Right renal pelvis (tissue), 4 donors: ENCODE results near the gene PMPCA. TPM values are rescaled to one million over a fixed set of nuclear protein-coding genes. Genes with fewer than 3 reads are reported as not detected.

Source experiments
- DNase-seq, 4 donors: peaks; one replicate each; pipeline ENCODE4 v3.0.0-alpha.2; 2013; ENCODE audit warnings: low read depth in 4 of 4, low spot score in 3 of 4, missing footprints in 1 of 4
- polyA plus RNA-seq, 4 donors: library from polyadenylated mRNA; unstranded; fragments of 120-200 nt; gene quantifications; one replicate each; pipeline ENCODE4 v1.2.1, GENCODE V29; 2013; ENCODE audit not compliant: insufficient read length in 4 of 4

PMPCA gene
- polyA plus RNA-seq, 4 donors = 56.5 to 66.0 (median 62.6) TPM

DNA sequence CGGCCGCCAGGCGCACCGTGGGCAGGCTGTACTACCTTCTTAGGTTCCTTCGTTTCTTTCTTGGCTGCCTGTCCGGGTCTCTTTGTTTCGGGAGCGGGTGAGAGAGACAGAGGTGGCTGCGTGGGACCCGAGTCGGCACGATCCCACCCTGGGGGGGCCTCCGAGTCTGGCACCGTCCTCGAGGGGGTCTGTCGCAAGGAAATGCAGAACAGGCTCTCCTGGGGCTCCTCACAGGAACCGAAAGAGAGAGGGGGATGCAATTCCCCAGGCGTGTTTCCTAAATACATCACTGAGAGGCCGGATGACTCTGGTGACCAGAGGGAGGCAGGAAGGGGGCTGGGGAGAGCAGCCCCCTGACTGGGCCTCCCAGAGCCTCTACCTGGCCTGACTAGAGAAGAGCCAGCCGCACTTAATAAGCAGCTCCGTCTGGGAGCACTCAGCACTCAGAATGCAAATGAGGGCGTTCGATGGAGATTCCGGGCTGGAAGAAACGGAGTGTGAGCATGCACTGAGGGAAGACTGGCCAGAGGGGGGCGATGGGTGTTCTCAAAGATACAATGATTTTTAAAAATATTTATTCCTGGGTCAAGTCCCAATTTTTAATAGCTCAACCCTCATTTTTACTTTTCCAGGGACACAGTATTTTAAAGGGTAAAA lies 40.9 kb downstream of the PMPCA start:
- DNase-seq = no peak

DNA sequence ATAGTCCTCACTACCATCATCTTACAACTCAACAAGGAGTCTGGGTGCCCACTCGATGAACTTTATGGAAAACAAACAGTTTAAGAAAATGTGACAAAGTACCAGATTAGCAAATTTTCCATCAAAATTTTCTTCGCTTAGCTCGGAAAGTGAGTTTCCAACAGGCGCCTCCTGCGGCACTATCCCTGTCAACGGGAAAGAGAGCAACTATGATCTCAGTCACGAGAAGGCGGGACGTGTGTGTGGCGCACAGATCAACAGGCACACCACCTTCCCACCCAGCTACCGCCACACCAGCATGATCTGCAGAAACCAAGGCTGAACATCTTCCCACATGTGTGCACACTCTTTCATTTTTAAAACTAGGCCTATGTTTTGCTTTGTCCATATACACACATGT lies 42.9 kb downstream of the PMPCA start:
- no peak for DNase-seq

DNA sequence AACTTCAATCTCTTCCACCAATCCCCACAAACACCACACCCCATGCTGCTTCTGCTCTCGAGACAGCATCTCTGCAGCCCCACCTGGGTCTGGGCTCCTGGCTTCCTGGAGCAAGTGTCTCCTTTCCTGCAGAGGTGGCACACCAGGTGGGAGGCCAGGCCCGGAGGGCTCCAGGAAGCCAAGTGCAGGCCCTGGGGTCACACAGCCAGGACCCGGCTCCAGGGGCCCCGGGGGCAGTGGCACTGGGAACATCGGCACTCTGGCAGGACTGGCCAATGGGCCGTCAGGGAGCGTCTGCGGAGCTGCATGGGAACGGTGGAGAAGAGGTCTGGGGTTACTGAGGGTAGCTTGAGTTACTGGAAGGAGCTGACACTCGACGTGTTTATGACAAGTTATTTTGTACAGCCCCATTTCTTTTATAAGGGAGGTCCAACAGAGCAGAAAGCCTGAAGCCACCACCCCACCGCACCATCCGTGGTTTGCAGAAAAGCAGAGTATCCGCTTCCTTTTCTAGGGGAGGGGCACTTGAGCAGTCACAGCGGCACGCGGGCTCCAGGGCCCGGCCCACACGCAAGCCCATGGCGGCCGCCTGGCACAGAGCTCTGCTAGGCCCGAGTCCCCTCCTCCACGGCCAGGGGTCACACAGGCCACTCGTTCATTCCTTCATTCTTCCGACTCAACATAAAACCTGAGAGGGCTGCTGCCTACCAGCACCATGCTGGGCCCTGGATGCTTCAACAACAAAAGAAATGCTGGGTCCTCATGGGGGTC lies 43.8 kb downstream of the PMPCA start:
- DNase-seq = no peak

DNA sequence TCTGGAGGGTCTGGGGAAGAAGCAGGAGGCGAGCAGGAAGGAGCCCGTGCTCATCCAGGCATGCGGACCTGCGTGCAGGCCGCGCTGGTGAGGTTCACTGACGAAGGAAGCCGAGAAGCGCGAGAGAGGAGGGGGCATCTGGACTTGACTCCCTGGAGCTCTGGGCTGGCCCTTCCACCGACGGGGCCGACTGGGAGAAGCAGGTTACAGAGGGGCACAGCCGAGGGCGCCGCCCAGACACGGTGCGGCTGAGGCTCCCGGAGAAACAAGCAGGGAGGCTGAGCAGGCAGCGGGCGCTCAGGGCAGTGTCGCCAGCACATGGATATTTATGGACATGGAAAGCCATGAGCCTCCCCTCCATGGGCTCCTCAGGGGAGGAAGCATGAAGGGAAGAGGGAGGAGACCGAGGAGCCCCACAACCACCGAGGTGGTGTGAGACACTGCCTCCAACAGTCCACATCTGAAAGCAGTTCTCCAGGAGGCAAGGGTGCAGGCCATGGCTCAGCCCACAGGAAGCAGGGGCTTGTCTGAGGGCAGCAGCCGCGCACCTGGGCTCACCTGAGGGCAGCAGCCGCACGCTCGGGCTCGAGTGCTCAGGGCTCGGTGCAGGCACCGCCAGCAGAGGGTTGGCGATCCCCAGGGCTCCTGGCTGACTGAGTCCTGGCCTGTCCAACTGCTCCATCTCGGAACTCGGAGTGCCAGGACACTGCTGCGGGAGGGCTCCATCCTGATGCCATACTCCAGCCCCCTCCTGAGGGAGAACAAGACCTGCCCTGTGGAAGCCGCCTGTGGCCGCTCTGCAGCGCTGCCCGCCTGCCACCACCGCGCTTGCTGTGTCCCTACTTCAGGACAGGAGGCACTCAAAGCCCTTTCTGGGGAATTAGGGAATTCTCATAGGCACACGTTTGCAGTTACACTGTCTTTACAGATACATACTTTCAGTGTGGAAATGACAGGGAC lies 44.9 kb downstream of the PMPCA start:
- no peak for DNase-seq

DNA sequence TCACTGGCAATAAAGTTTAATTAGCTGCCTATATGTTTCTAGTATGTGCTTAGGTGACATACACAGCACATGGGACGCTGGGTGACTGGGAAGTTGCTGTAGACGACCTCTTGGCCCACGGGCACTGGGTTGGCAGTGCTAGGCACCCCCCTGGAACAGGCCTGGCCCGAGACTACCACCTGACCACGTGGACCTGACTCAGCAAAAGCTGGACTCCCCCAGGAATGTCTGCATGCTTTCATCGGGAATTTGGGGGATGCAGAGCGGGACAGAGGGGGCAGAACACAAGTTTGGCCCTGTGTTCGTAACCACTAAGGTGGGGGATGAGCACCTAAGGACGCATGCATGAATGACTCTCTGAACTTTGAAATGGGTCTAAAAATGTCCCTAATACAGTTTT lies 45.8 kb downstream of the PMPCA start:
- no peak for DNase-seq

DNA sequence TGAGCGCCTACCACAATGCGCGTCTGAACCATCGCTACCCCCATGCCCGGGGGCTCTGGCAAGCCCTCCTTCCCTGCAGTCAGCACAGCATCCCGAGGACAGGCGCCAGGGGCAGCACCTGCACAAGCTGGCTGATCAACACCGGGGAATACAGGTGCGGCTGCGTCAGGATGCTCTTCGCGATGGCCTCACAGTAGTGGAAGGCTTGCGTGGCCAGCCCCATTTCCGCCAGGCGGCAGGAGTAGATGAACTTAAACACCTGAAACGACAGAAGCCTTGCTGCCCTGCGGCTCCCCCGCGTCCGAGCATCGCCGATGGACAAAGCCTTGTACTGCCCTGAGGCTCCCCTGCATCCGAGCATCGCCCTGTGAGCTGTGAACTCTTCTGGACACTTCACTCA lies 46.9 kb downstream of the PMPCA start:
- DNase-seq = no peak

DNA sequence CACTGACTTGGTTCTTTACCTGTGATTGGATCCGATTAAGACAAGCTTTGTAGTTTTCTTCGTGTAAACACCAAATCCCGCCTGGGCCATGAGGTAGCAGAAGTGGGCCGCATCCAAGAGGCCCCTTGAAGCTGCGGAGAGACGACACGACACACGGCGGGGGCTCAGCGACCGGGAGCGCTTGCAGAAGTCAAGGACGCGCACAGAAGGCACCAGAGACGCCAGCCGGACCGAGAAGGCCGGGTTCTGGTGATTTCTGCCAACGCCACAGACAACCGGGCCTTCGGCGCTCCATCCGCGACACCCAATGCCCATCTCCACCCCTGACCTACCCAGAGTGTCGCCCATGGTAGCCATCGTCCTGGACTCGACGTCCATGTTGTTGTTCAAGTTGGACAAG lies 49.0 kb downstream of the PMPCA start:
- DNase-seq = no peak

GRCh38 chr9:136460772-136461325 lies 50.4 kb downstream of the PMPCA start:
- DNase-seq = no peak

DNA sequence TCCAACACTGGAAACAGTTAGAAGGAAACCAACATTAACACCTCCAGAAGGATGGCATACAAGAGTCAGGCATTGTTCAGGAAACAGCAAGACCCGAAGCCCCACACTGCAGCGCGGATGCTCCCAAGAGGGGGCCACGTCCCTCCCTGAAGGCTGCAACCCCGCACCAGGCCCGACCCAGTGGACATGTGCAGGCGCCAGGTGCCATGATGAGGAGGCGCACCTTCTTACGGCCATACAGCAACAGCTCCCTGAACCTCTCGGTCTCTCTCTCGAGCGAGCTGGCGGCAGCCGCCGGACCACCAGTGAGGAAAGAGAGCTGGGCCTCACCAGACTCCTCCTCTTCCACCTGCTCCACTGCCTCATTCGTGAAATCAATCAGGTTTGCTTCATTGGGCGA lies 52.2 kb downstream of the PMPCA start:
- DNase-seq = no peak

DNA sequence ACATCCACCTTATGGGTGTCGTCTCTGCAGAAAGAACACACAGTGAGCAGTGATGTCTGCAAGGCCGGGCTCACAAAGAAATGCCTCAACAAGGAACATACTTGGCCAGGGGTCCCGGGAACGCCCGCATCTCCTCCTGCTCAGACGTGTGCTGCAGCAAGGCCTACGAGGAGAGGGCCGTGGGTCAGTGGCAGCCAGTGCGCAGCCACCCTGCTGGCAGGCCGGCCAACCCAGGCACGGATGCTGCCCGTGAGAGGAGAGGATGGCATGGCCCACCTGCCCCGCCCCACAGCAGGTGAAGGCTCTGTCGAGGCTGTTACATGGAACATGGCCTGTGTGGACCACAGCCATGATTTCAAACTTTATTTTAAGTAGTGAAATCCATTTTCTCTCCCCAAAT lies 53.1 kb downstream of the PMPCA start:
- DNase-seq = no peak

GRCh38 chr9:136464241-136464640 lies 53.8 kb downstream of the PMPCA start:
- DNase-seq = no peak

- no peak for DNase-seq
Observed at GRCh38 chr9:136465500-136466154, 55.2 kb downstream of the PMPCA start.

- DNase-seq = no peak
Observed at GRCh38 chr9:136466155-136466541, 55.7 kb downstream of the PMPCA start.

GRCh38 chr9:136467766-136468165 lies 57.3 kb downstream of the PMPCA start:
- no peak for DNase-seq

DNA sequence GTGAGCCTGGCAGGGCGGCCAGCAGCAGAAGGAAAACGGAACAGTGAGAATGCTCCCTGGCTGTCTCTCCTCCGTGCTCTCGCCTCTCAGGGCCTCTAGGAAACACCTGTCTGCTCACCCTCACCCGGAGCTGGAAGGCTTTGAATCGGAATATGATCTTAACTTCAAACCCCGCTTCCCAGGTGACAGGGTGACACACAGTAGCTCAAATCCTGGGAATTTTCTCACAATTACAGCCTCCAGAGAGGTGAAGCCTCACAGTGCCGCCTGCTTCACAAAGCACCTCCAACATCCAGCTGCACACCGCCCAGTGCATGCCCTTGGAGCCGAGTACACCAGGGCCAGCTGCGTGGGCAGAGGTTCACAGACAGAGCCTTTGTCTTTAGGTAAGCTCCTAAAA lies 59.9 kb downstream of the PMPCA start:
- DNase-seq = no peak

GRCh38 chr9:136470792-136471469 lies 60.5 kb downstream of the PMPCA start:
- no peak for DNase-seq

GRCh38 chr9:136471802-136472487 lies 61.5 kb downstream of the PMPCA start:
- no peak for DNase-seq

- no peak for DNase-seq
Observed at GRCh38 chr9:136472640-136473353, 62.3 kb downstream of the PMPCA start.

- DNase-seq = no peak
Observed at GRCh38 chr9:136473354-136473721, 62.9 kb downstream of the PMPCA start.
